Activated CD4-positive, alpha-beta T cell treated with anti-CD3 and anti-CD28 coated beads for 36 hours (primary cell): Measurements from ENCODE around the gene PRG3. TPM values are rescaled to one million over a fixed set of nuclear protein-coding genes. Genes with fewer than 3 reads are reported as not detected.

Source experiments
- ATAC-seq: fragments of 200-7000 bp; cut with Tn5 transposase; one replicate; pipeline ENCODE4 v1.10.0; 2021; ENCODE audit warnings: mild to moderate bottlenecking, moderate library complexity
- CTCF ChIA-PET: fragments of 350-600 bp; sonication (Branson Sonifier 250); formaldehyde crosslinking; loops from one replicate; lab custom pipeline; 2021; ENCODE audit warnings: antibody characterized with exemption; lab: Charles Lee
- POLR2A ChIA-PET: fragments of 350-600 bp; sonication (Branson Sonifier 250); formaldehyde crosslinking; loops from one replicate; lab custom pipeline; 2021; ENCODE audit warnings: antibody characterized with exemption, inconsistent platforms; lab: Charles Lee
- DNase-seq: peaks from one replicate; pipeline ENCODE4 v3.0.0-alpha.2; 2020
- H3K27ac Mint-ChIP-seq: one replicate; pipeline ENCODE4 v1.8.0; 2021; ENCODE audit warnings: mixed read lengths
- H3K27me3 Mint-ChIP-seq: one replicate; pipeline ENCODE4 v1.8.0; 2021; ENCODE audit warnings: mixed read lengths
- H3K36me3 Mint-ChIP-seq: one replicate; pipeline ENCODE4 v1.8.0; 2021; ENCODE audit warnings: low read depth, mixed read lengths
- H3K4me1 Mint-ChIP-seq: one replicate; pipeline ENCODE4 v1.8.0; 2021; ENCODE audit warnings: mixed read lengths
- H3K4me3 Mint-ChIP-seq: one replicate; pipeline ENCODE4 v1.8.0; 2021; ENCODE audit warnings: mild to moderate bottlenecking, moderate library complexity, mixed read lengths
- H3K9me3 Mint-ChIP-seq: one replicate; pipeline ENCODE4 v1.8.0; 2021; ENCODE audit warnings: low read depth, mixed read lengths
- intact Hi-C, 2 experiments: fragments of 100-400 bp; cut with DNase I in 1 of 2; cut with micrococcal nuclease in 1 of 2; formaldehyde crosslinking; loops; one replicate each; pipeline versions ENCODE4 v1.14.2 to v1.15.1; 2022 to 2024; cut with DNase I, micrococcal nuclease
- total RNA-seq, 2 experiments: library from RNA; stranded (reverse); gene quantifications; one replicate each; pipeline ENCODE4 v1.2.3, GENCODE V29; 2021

The PRG3 gene
- total RNA-seq, 2 experiments from 2014 or later, result not detected

DNA sequence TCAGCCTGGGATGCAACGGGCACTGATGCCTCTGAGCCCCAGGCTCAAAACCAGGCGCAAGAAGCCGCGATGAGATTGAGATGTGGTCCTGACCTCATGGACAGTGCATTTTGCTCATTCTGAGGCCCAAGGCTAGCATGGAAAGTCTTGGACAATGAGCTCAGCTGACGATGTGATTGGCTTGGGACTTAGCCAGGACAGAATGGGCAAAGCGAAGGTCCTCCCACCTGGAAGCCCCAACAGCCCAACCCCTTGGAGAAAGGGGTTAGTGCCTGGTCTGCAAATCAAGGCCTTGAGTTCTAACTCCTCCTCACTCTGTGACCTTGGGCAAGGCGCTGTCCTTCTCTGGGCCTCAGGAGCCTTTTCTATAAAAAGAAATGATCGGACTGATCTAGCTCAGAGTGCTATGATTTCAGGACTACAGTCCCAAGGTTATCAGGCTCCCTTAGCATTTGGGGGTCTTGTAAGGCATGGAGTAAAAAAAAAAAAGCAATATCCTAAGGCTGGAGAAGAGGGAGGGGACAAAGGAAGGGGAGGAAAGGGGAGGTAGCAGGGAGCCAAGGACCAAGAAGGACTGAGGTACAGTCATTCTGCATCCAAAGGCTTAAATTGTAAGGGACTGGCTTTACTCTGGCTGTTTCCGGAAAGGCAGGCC is 43.3 kb upstream of the PRG3 start:
- intact Hi-C loops, result loop anchor here (2.0 kb wide), 4 partner anchors 35 to 317 kb away; partner anchors contain the start of genes CLP1 (in 1 of the 2), SELENOH (in 1 of the 2) and UBE2L6 (in 1 of the 2)
- CTCF ChIA-PET, result interaction anchor here (1.2 to 1.8 kb wide), 4 partner anchors 19 to 69 kb away, joined by 4 to 7 read pairs (median 4); partner anchors contain the start of gene RTN4RL2
- Mint-ChIP-seq H3K27ac (peak overlapping the region; percentile 95), H3K9me3 (no peaks in the 10 kb centered on the region), H3K4me1 (peaks cover 57% of the 10 kb centered on the region), H3K4me3 (peak overlapping the region; percentile 98), H3K36me3 (peaks cover 73% of the 10 kb centered on the region), H3K27me3 (no peaks in the 10 kb centered on the region)
- POLR2A ChIA-PET, result interaction anchor here (0.6 to 2.2 kb wide), 5 partner anchors 18 to 317 kb away, joined by 3 to 19 read pairs (median 5); partner anchors contain the start of gene SELENOH
- no peak for DNase-seq
- ATAC-seq, result no peak

DNA sequence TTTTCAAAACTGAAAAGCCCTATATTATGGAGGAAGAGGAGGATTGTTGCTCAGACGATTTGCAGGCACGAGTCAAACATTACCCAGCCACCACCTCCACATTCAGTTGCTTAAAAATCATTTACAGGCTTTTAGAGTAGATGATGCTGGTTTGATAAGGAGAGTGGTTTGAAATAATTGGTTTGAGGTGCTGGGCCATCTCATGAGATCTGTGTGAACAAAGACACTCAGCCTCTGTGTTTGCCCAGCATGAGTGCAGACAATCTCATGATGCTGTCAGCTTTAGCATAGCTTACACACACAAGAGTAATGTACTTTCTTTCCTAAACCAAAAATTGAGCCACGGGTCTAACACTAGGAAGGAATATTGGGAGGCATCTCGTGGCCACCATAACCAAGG is 41.7 kb upstream of the PRG3 start:
- Mint-ChIP-seq H3K4me1 (peaks cover 63% of the 10 kb centered on the region), H3K27me3 (no peaks in the 10 kb centered on the region), H3K9me3 (no peaks in the 10 kb centered on the region), H3K36me3 (peaks cover 88% of the 10 kb centered on the region), H3K4me3 (peak overlapping the region; percentile 98), H3K27ac (peak overlapping the region; percentile 80)
- CTCF ChIA-PET, result interaction anchor here (1.0 kb wide), 3 partner anchors 26 to 69 kb away, joined by 3 to 5 read pairs (median 3); no protein-coding TSS in a partner anchor
- intact Hi-C loops, result no loop called here
- POLR2A ChIA-PET, result no interaction called here
- no peak for ATAC-seq
- DNase-seq, result no peak

DNA sequence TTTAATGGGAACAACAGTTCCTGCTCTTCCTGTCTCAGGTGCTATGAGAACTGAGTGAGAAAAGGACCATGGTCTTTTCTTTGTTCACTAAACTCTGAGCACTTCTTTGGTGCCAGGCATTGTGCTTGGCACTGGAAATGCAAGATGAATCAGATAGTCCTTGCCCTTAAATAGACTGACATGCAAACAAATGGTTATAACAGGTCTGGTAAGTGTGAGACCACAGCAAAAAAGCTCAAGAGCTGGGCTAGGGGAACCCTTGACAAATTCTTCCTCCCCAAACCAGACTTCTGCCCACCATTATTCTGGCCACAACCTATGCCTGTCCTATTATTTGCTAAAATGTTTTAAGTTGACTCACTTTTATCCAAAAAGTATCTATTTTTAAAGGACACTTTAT is 40.9 kb upstream of the PRG3 start:
- Mint-ChIP-seq H3K4me3 (no peak overlapping the region), H3K27me3 (no peaks in the 10 kb centered on the region), H3K36me3 (peaks cover 96% of the 10 kb centered on the region), H3K4me1 (peaks cover 65% of the 10 kb centered on the region), H3K9me3 (no peaks in the 10 kb centered on the region), H3K27ac (peak overlapping the region; percentile 80)
- ChIA-PET CTCF (interaction anchor here (1.0 to 1.4 kb wide), 4 partner anchors 16 to 69 kb away, joined by 3 to 5 read pairs (median 4); no protein-coding TSS in a partner anchor), POLR2A (no interaction called here)
- intact Hi-C loops, result no loop called here
- ATAC-seq (no peak), DNase-seq (no peak)

DNA sequence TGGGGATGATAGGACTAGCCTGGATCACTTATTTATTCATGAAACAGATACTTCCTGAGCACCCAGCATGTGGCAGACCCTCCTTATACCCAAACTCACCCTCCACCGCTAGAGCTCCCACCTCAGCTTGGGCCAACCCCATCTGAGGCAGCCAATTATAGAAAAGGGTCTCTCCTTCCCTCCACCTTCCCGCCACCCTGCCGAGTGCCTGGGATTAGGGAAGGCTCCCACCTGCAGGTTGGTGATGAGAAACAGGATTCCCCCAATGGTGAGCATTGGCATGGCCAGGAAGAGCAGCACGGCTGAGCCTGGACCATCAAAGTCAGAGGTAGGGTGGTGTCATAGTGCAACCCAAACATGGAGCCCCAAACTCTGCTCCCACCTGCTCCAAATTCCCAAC is 40.1 kb upstream of the PRG3 start:
- no peak overlapping the region for H3K27ac Mint-ChIP-seq
- H3K9me3 Mint-ChIP-seq, result no peaks in the 10 kb centered on the region
- CTCF ChIA-PET, result interaction anchor here (0.6 to 1.4 kb wide), 2 partner anchors 9 to 15 kb away, joined by 3 to 4 read pairs; no protein-coding TSS in a partner anchor
- peaks cover 96% of the 10 kb centered on the region for H3K36me3 Mint-ChIP-seq
- intact Hi-C loops, result no loop called here
- DNase-seq (no peak), ATAC-seq (no peak)
- H3K27me3 Mint-ChIP-seq, result no peaks in the 10 kb centered on the region
- H3K4me1 Mint-ChIP-seq, result peaks cover 68% of the 10 kb centered on the region
- no peak overlapping the region for H3K4me3 Mint-ChIP-seq
- POLR2A ChIA-PET, result interaction anchor here (0.5 kb wide), 1 partner anchor 249 kb away, joined by 3 read pairs; no protein-coding TSS in a partner anchor

DNA sequence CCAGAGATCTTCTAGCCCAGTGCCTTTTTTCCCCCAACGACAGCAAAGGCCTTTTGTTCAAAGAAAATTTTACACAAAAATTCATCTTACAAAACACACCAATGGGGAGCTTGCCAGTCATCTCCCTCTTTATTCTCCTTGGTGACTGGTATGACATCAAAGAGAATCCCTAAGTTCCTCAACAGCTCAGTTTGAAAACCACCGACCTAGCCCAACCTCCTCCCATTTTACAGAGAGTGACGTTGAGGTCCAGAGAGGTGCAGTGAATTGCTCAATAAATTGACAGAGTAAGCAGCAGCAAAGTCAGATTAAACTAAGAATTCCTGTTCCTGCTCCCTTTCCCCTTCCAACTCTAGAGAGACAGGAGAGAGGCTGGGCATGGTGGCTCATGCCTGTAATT is 38.2 kb upstream of the PRG3 start:
- ChIA-PET CTCF (interaction anchor here (0.5 to 0.7 kb wide), 2 partner anchors 73 to 76 kb away, joined by 3 read pairs; no protein-coding TSS in a partner anchor), POLR2A (no interaction called here)
- intact Hi-C loops, result no loop called here
- Mint-ChIP-seq H3K4me3 (no peak overlapping the region), H3K27ac (peak overlapping the region; percentile 58), H3K36me3 (peaks cover 92% of the 10 kb centered on the region), H3K4me1 (peaks cover 77% of the 10 kb centered on the region), H3K9me3 (no peaks in the 10 kb centered on the region), H3K27me3 (no peaks in the 10 kb centered on the region)
- no peak for ATAC-seq
- DNase-seq, result no peak

DNA sequence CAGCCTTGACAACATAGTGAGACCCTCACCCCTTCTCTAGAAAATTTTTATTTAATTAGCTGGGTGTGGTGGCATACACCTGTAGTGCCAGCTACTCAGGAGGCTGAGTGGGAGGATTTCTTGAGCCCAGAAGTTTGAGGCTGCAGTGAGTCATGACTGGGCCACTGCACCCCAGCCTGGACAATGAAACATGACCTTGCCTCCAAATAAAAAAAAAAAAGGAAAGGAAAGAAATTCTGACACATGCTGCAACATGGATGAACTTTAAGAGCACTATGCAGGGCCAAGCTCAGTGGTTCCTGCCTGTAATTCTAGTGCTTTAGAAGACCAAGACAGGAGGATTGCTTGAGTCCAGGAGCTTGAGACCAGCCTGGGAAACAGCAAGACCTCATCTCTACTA is 37.2 kb upstream of the PRG3 start:
- ChIA-PET CTCF (interaction anchor here (0.6 to 1.9 kb wide), 5 partner anchors 10 to 189 kb away, joined by 3 to 6 read pairs (median 3); partner anchors contain the start of gene RTN4RL2), POLR2A (interaction anchor here (0.8 kb wide), 1 partner anchor 24 kb away, joined by 3 read pairs; no protein-coding TSS in a partner anchor)
- Mint-ChIP-seq H3K4me1 (peaks cover 77% of the 10 kb centered on the region), H3K9me3 (no peaks in the 10 kb centered on the region), H3K36me3 (peaks cover 92% of the 10 kb centered on the region), H3K27me3 (no peaks in the 10 kb centered on the region), H3K4me3 (no peak overlapping the region), H3K27ac (no peak overlapping the region)
- DNase-seq, result no peak
- intact Hi-C loops, result no loop called here
- no peak for ATAC-seq

DNA sequence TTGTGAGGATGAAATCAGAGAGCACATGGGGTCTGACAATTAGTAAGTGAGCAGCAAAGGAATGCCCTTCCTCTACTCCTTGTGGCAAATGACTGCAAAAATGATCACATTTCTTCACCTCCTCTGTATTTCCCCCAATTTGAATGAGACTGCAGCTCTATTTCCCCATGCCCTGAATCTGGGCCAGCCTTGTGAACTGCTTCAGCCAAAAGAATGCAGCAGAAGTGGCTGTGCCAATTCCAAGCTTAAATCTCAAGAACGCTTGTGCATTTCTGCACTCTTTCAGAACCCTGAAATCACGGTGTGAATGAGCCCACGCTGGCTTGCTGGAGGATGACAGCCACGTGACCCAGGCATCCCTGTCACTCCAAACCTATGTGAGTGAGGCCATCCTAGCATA is 36.1 kb upstream of the PRG3 start:
- H3K27me3 Mint-ChIP-seq, result no peaks in the 10 kb centered on the region
- DNase-seq (no peak), ATAC-seq (no peak)
- intact Hi-C loops, result no loop called here
- no peak overlapping the region for H3K4me3 Mint-ChIP-seq
- ChIA-PET CTCF (interaction anchor here (1.3 to 1.9 kb wide), 3 partner anchors 11 to 110 kb away, joined by 3 to 6 read pairs (median 4); no protein-coding TSS in a partner anchor), POLR2A (no interaction called here)
- H3K9me3 Mint-ChIP-seq, result no peaks in the 10 kb centered on the region
- peaks cover 88% of the 10 kb centered on the region for H3K36me3 Mint-ChIP-seq
- H3K4me1 Mint-ChIP-seq, result peaks cover 72% of the 10 kb centered on the region
- H3K27ac Mint-ChIP-seq, result no peak overlapping the region

DNA sequence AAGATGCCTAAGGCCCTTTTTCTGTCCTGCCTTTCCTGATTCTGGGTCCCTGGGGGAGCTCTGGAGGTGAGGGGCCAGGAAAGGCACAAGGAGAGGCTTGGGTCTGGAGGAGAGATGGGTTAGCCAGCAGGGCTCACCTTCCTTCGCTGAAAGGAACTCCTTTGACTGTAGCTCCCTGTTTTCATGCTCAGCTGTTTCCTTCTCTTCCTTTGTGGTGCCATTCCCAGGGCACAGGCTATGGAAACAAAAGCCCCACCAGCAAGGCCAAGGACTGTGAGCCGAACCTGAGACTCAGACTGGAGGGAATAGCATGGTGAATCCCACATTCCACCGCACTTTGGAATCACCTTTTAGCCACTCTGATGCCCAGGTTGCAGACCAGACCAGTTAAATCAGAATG is 35.5 kb upstream of the PRG3 start:
- H3K4me1 Mint-ChIP-seq, result peaks cover 68% of the 10 kb centered on the region
- CTCF ChIA-PET, result interaction anchor here (1.3 kb wide), 2 partner anchors 20 to 110 kb away, joined by 3 to 4 read pairs; no protein-coding TSS in a partner anchor

DNA sequence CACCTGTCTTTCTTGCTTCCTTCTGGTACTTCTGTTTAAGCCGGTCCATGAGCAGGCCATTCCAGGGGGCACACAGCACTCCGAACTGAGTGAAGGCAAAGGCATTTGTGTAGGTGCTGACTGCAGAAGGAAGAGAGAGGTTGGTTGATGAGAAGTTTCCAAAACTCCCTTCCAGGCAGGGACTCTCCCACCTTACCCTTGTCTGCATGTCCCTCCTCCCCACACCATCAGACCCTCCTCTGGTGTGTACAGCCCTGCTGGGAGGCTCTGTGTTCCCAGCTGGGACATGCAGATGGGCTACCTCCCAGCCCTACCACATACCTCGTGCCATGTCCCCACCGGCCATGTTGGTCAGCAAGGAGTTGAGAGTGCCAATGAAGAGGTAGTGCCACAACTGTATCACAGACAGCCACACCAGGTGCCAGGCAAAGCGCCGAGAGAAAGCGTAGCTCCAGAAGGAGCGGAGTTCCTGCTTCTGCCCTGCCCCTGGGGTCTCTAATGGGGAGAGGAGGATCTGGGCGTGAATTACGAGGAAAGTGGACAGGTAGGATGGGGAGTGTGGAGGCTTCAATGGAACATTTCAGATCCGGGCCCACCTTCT is 33.8 kb upstream of the PRG3 start:
- peaks cover 60% of the 10 kb centered on the region for H3K4me1 Mint-ChIP-seq
- no peaks in the 10 kb centered on the region for H3K9me3 Mint-ChIP-seq
- H3K4me3 Mint-ChIP-seq, result no peak overlapping the region
- ChIA-PET POLR2A (no interaction called here), CTCF (no interaction called here)
- peak; percentile 52 for ATAC-seq
- peaks cover 81% of the 10 kb centered on the region for H3K36me3 Mint-ChIP-seq
- H3K27me3 Mint-ChIP-seq, result no peaks in the 10 kb centered on the region
- peak overlapping the region; percentile 9 for H3K27ac Mint-ChIP-seq
- intact Hi-C loops, result no loop called here
- DNase-seq, result no peak

More for the DNA sequence above, 35.5 kb upstream of the PRG3 start:
- Mint-ChIP-seq H3K36me3 (peaks cover 86% of the 10 kb centered on the region), H3K4me3 (no peak overlapping the region), H3K27me3 (no peaks in the 10 kb centered on the region), H3K27ac (no peak overlapping the region), H3K9me3 (no peaks in the 10 kb centered on the region)
- POLR2A ChIA-PET, result no interaction called here
- ATAC-seq, result no peak
- DNase-seq, result no peak
- intact Hi-C loops, result no loop called here

DNA sequence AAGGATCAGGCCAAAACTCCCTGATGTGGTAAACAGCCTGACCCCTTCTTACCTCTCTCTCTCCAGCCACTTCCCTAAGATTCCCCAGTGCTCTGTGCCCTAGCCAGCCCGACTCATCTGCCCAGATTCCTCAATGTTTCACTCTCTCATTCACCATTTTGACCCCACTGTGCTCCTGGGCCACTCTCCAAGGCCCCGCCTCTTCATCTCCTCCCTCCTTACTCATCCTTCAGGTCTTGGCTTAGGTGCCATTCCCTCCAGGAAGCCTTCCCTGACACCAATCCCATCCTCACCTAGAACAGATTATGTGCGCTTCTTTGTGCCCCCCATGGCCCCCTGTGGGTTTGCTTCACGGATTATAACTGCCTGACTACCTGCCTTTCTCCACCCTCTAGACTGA is 32.7 kb upstream of the PRG3 start:
- no peak for ATAC-seq
- H3K4me1 Mint-ChIP-seq, result peaks cover 63% of the 10 kb centered on the region
- CTCF ChIA-PET, result interaction anchor here (0.7 kb wide), 1 partner anchor 14 kb away, joined by 3 read pairs; no protein-coding TSS in a partner anchor

DNA sequence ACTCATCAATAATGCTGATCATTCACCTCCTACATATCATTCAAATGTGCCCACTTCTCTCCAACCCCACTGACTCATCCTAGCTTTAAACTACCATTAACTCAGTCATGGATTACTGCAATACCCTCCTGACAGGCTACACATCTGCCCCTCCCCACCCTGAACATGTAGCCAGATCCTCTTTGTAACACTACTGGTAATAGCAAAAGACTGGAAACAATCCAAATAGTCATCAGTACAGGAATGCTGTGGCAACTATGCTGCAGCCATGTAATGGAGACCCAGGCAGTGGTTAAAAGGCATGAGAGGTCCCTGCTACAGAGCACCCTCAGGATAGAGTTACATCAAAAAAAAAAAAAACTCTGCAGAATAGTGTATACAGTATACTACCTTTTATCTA is 29.3 kb upstream of the PRG3 start:
- no peak for ATAC-seq
- intact Hi-C loops, result no loop called here
- no peaks in the 10 kb centered on the region for H3K27me3 Mint-ChIP-seq
- ChIA-PET CTCF (no interaction called here), POLR2A (no interaction called here)
- H3K4me1 Mint-ChIP-seq, result peaks cover 77% of the 10 kb centered on the region
- H3K9me3 Mint-ChIP-seq, result no peaks in the 10 kb centered on the region
- peaks cover 85% of the 10 kb centered on the region for H3K36me3 Mint-ChIP-seq
- no peak for DNase-seq
- no peak overlapping the region for H3K4me3 Mint-ChIP-seq
- H3K27ac Mint-ChIP-seq, result peak overlapping the region; percentile 48

More for the DNA sequence above, 32.7 kb upstream of the PRG3 start:
- Mint-ChIP-seq H3K9me3 (no peaks in the 10 kb centered on the region), H3K36me3 (peaks cover 83% of the 10 kb centered on the region), H3K27ac (peak overlapping the region; percentile 49), H3K4me3 (no peak overlapping the region), H3K27me3 (no peaks in the 10 kb centered on the region)
- POLR2A ChIA-PET, result no interaction called here
- intact Hi-C loops, result no loop called here
- no peak for DNase-seq
